SU-DHL-6 (cell line): Measurements from ENCODE around the gene MOB3B.

ENCODE experiments used
- CTCF ChIP-seq: fragments of 200-600 bp; sonication (generic); IDR thresholded peaks from one replicate; pipeline ENCODE4 v1.5.1; 2017; ENCODE audit warnings: antibody characterized with exemption, mild to moderate bottlenecking, low read length, moderate library complexity; ENCODE audit not compliant: insufficient read depth, poor library complexity, severe bottlenecking
- EZH2phosphoT487 ChIP-seq: fragments of 200-600 bp; sonication (generic), shearing (Covaris generic); conservative IDR thresholded peaks from 2 replicates; pipeline ENCODE4 v1.6.1; 2018; ENCODE audit warnings: mild to moderate bottlenecking, antibody characterized with exemption, low read length, moderate library complexity, mixed read lengths

GRCh38 chr9:27442464-27442863, 87.2 kb downstream of the MOB3B start:
- TF ChIP-seq CTCF (no peak), EZH2phosphoT487 (no peak)
